ENCODE results near the gene FASTK. TPM values are rescaled to one million over a fixed set of nuclear protein-coding genes. Genes with fewer than 3 reads are reported as not detected.

FASTK gene
- total RNA-seq, 4 donors from 2014 or later, result 51.3 to 82.2 (median 60.8) TPM

DNA sequence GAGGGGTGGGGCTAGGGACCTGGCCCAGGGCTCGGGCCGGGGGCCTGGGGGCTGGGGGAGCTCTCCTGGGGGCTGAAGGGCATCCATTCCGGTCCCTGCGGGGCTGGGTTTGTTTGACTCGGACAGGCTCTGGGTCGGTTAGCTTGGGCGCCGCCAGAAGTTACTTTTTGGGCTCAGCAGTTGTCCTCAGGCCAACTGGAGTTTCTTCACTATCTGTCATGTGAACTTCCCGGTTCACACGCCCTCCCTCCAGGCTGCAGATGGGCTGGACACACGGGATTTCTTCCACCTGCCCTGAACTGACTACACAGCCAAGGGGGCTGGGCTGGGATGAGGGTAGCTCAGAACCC, 17.4 kb downstream of the FASTK start:
- H3K4me3 ChIP-seq, result peak overlapping the region; percentile 13 to 43
- no peaks in the 10 kb centered on the region for H3K27me3 ChIP-seq
- peak; percentile 35 for ATAC-seq
- peaks cover 0 to 53% of the 10 kb centered on the region in 2 donors for H3K36me3 ChIP-seq
- TF ChIP-seq POLR2AphosphoS5 (IDR thresholded peaks at IDR 0.05) (peak; percentile 53), EP300 (IDR thresholded peaks at IDR 0.05) (no peak), POLR2A (IDR thresholded peaks at IDR 0.05) (no peak)
- TF ChIP-seq, protein P1, sequence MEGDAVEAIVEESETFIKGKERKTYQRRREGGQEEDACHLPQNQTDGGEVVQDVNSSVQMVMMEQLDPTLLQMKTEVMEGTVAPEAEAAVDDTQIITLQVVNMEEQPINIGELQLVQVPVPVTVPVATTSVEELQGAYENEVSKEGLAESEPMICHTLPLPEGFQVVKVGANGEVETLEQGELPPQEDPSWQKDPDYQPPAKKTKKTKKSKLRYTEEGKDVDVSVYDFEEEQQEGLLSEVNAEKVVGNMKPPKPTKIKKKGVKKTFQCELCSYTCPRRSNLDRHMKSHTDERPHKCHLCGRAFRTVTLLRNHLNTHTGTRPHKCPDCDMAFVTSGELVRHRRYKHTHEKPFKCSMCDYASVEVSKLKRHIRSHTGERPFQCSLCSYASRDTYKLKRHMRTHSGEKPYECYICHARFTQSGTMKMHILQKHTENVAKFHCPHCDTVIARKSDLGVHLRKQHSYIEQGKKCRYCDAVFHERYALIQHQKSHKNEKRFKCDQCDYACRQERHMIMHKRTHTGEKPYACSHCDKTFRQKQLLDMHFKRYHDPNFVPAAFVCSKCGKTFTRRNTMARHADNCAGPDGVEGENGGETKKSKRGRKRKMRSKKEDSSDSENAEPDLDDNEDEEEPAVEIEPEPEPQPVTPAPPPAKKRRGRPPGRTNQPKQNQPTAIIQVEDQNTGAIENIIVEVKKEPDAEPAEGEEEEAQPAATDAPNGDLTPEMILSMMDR (IDR thresholded peaks at IDR 0.05), result no peak
- H3K4me1 ChIP-seq, result peaks cover 3 to 54% (median 30%) of the 10 kb centered on the region in 3 donors
- no peaks in the 10 kb centered on the region for H3K9me3 ChIP-seq
- H3K27ac ChIP-seq, result peak overlapping the region; percentile 19 to 99 (median 90)
- 0% methylated on average over 1 of the region's 11 CpGs; no CpG with 5 or more reads in 1 of the 2 donors for WGBS, 2 donors (ENCODE audit: low coverage in 1 of 2)

DNA sequence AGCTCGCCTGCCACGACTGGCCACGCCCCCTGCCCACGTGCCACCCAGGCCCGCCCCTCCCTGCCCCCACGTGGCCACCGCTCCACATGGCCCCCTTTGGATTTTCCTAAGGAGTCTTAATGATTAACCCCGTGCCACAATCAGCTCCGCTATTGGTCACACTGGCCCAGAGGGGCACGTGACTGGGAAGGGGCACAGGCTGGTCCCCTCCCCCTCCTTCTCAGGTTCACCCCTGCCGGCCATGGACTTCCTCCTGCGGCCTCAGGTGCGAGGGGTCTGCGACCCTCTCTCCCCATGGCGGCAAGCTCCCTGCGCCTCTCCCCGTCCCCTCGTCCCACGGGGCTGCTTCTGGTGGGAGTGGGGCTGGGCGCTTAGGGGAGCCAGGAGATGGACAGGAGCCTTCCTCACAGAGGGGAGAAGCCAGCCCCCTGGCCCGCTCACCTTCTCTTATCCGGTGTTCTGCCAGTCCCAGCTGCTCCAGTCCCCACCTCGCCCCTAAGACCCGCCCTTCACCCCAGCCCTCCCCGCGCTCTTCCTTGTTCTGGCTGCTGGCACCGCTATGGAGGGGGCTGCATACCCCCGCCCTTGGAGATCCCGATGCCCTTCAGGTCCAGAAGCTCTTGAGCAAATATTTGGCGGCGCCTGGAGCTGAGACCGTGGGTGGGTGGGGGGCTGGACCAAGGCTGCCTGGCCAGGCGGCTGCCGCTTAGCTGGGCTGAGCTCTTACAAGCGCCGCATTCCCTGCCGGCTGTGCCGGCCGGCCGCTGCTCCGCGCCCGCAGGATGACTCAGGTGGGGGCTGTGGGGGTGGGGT, 18.0 kb downstream of the FASTK start:
- H3K4me1 ChIP-seq, result peaks cover 3 to 56% (median 30%) of the 10 kb centered on the region in 3 donors
- peak; percentile 39 for ATAC-seq
- WGBS, 2 donors (ENCODE audit: low coverage in 1 of 2), result no CpG with 5 or more reads among the region's 43 CpGs
- TF ChIP-seq, protein P1 (IDR thresholded peaks at IDR 0.05), result no peak
- TF ChIP-seq POLR2A (IDR thresholded peaks at IDR 0.05), result no peak
- TF ChIP-seq POLR2AphosphoS5 (IDR thresholded peaks at IDR 0.05), result no peak
- no peak for TF ChIP-seq EP300 (IDR thresholded peaks at IDR 0.05)
- peak overlapping the region; percentile 19 to 99 (median 90) for H3K27ac ChIP-seq
- H3K9me3 ChIP-seq, result no peaks in the 10 kb centered on the region
- no peaks in the 10 kb centered on the region for H3K27me3 ChIP-seq
- peaks cover 0 to 47% of the 10 kb centered on the region in 2 donors for H3K36me3 ChIP-seq
- H3K4me3 ChIP-seq, result peak overlapping the region; percentile 13 to 43

DNA sequence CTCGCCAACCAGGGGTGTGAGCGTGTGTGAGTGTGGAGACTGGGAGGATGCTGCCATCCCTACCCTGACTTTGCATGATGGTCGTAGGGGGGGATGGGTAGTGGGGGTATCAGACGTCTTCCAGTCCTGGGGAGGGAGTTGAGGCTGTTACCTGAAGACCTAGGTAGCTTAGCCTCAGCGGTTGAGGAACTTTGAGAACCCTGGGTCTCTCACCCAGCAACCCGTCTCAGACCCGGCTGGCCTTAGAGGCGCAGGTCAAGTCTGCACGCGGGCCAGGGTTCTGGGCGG, 18.6 kb downstream of the FASTK start:
- peak overlapping the region in 1 of 2 donors; percentile 43 for H3K4me3 ChIP-seq

DNA sequence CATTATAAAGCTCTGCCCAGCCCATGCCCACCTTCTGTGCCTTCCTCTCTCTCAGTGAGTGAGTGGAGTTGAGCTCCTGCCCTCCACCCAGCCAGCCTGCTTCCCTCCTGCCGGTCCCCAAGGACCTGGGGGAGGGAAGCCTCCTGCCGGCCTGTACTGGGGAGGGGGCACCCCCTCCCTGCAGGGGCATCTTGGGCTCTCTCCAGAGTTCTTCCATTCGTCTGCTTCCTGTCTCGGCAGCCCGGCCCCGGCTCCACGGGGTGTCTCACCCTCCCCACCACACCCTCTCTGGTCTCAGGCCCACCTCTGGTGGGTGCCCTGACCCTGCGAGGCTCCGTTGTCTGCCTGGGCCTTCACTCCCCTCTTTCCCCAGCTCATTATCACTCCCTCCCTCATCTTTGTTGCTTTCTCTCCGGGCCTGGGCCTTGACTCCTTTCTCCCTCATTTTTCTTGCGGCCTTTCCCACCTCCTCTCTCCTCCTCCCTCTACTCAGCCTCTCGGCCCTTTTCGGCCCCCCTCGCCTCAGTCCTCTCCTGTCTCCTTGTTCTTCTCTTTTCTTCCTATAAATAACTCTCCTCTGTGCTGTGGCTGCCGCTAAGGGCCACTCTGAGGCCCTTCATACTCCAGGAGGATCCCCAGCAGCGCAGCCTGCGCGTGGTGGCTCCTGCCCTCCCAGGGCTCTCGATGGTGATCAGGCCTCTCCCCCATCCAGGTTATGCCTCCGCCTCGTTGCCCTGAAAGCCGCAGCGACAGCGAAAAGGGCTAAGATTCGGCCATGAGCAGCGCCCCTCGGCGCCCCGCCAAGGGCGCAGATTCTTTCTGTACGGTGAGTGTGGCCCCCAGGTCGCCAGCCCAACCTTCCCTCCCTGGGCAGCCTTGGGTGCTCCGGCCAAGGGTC, 19.1 kb downstream of the FASTK start:
- WGBS, 2 donors (ENCODE audit: low coverage in 1 of 2), result 18 to 33% methylated on average over 10 to 11 of the region's 33 CpGs
- H3K9me3 ChIP-seq, result no peaks in the 10 kb centered on the region
- no peak for ATAC-seq
- H3K36me3 ChIP-seq, result peaks cover 0 to 35% of the 10 kb centered on the region in 2 donors
- H3K27ac ChIP-seq, result peak overlapping the region; percentile 4 to 99 (median 90)
- H3K4me3 ChIP-seq, result peak overlapping the region in 1 of 2 donors; percentile 89
- no peaks in the 10 kb centered on the region for H3K27me3 ChIP-seq
- peaks cover 6 to 66% (median 40%) of the 10 kb centered on the region in 3 donors for H3K4me1 ChIP-seq
- TF ChIP-seq POLR2AphosphoS5 (IDR thresholded peaks at IDR 0.05) (no peak), POLR2A (IDR thresholded peaks at IDR 0.05) (no peak), EP300 (IDR thresholded peaks at IDR 0.05) (no peak)
- TF ChIP-seq, protein P1 (IDR thresholded peaks at IDR 0.05), result no peak

More for the DNA sequence above, 18.6 kb downstream of the FASTK start:
- Histone ChIP-seq H3K27ac (peak overlapping the region in 3 of 4 donors; percentile 86 to 99 (median 95)), H3K9me3 (no peaks in the 10 kb centered on the region), H3K27me3 (no peaks in the 10 kb centered on the region), H3K4me1 (peaks cover 5 to 60% (median 35%) of the 10 kb centered on the region in 3 donors), H3K36me3 (peaks cover 0 to 41% of the 10 kb centered on the region in 2 donors)
- ATAC-seq, result no peak
- no CpG with 5 or more reads among the region's 11 CpGs for WGBS, 2 donors (ENCODE audit: low coverage in 1 of 2)
- TF ChIP-seq POLR2A (IDR thresholded peaks at IDR 0.05) (no peak), POLR2AphosphoS5 (IDR thresholded peaks at IDR 0.05) (no peak), EP300 (IDR thresholded peaks at IDR 0.05) (no peak)
- TF ChIP-seq, protein P1 (IDR thresholded peaks at IDR 0.05), result no peak
